C4-2B (cell line): Measurements from ENCODE around the gene TMEM87B.

ENCODE experiments used
- ZFX ChIP-seq: fragments of 450-650 bp; IDR thresholded peaks from 2 replicates; pipeline ENCODE4 v1.6.1; 2017
- TF ChIP-seq, protein P1 (sequence below): fragments of 450-650 bp; conservative IDR thresholded peaks from 2 replicates; pipeline ENCODE4 v1.5.1; 2017; ENCODE audit warnings: mild to moderate bottlenecking

DNA sequence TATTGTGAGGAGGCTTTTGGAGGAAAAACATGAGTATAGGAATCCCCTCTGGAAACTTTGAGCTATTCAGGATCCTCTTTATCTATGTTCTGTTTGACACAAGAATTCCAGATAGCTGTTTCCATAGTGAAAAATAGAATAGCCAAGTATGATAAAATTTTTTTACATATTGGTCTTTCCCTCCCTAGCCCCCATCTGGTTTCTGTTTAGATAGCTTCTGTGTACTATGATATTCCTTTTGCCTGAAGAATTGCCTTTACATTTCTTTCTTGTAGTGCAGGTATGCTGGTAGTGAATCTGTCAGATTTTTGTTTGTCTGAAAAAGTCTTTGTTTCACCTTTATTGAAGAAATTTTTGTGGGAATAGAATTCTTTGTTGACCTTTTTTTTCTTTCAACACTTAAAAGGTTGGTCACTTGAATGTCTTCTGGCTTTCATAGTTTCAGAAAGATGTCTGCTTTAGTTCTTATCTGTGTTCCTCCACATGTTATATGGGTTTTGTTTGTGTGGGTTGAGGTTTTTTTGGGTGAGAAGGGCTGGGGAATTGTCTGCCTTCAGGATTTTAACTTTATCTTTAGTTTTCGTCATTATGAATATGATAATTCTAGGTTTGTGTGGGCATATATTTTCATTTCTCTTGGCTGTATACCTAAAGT is 53.2 kb downstream of the TMEM87B start:
- TF ChIP-seq, protein P1, sequence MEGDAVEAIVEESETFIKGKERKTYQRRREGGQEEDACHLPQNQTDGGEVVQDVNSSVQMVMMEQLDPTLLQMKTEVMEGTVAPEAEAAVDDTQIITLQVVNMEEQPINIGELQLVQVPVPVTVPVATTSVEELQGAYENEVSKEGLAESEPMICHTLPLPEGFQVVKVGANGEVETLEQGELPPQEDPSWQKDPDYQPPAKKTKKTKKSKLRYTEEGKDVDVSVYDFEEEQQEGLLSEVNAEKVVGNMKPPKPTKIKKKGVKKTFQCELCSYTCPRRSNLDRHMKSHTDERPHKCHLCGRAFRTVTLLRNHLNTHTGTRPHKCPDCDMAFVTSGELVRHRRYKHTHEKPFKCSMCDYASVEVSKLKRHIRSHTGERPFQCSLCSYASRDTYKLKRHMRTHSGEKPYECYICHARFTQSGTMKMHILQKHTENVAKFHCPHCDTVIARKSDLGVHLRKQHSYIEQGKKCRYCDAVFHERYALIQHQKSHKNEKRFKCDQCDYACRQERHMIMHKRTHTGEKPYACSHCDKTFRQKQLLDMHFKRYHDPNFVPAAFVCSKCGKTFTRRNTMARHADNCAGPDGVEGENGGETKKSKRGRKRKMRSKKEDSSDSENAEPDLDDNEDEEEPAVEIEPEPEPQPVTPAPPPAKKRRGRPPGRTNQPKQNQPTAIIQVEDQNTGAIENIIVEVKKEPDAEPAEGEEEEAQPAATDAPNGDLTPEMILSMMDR = no peak
- no peak for TF ChIP-seq ZFX
